ENCODE results near the gene VWA8.

GRCh38 chr13:41827507-41828213, 133.2 kb downstream of the VWA8 start:
- TF ChIP-seq CTCF (IDR thresholded peaks at IDR 0.05) (no peak), POLR2A (IDR thresholded peaks at IDR 0.05) (no peak)

Data from thyroid gland (tissue), 4 donors.